Mesendoderm (in vitro differentiated cells): ENCODE data around the gene CDC42EP3. TPM values are rescaled to one million over a fixed set of nuclear protein-coding genes. Genes with fewer than 3 reads are reported as not detected.

ENCODE experiments used
- DNase-seq: peaks from one replicate; pipeline ENCODE4 v3.0.0; 2013
- H2AK5ac ChIP-seq: 2 replicates; pipeline ENCODE4 v1.6.1; 2013; ENCODE audit warnings: low read length, inconsistent platforms
- H2BK120ac ChIP-seq: 2 replicates; pipeline ENCODE4 v1.6.1; 2013; ENCODE audit warnings: low read depth, mild to moderate bottlenecking, low read length, moderate library complexity, mixed read lengths
- H2BK15ac ChIP-seq: replicated peaks from 2 replicates; pipeline ENCODE4 v1.6.1; 2013; ENCODE audit warnings: low read depth, mild to moderate bottlenecking, moderate library complexity
- H2BK5ac ChIP-seq: 2 replicates; pipeline ENCODE4 v1.6.1; 2013; ENCODE audit warnings: low read length, inconsistent platforms
- H3K18ac ChIP-seq: 2 replicates; pipeline ENCODE4 v1.6.1; 2013; ENCODE audit warnings: mild to moderate bottlenecking, low read length, mixed read lengths
- H3K23ac ChIP-seq: one replicate; pipeline ENCODE4 v1.6.1; 2013; ENCODE audit warnings: low read length
- H3K27ac ChIP-seq: 2 replicates; pipeline ENCODE4 v1.5.1; 2013; ENCODE audit warnings: low read depth, mild to moderate bottlenecking, inconsistent platforms, low read length, moderate library complexity
- H3K27me3 ChIP-seq: 2 replicates; pipeline ENCODE4 v1.6.1; 2013; ENCODE audit warnings: low read length, control low read depth, mild to moderate bottlenecking, inconsistent platforms; ENCODE audit not compliant: insufficient read depth, poor library complexity
- H3K36me3 ChIP-seq: 2 replicates; pipeline ENCODE4 v1.6.1; 2013; ENCODE audit warnings: low read length, inconsistent platforms; ENCODE audit not compliant: control insufficient read depth, insufficient read depth
- H3K4ac ChIP-seq: one replicate; pipeline ENCODE4 v1.6.1; 2013; ENCODE audit warnings: low read depth, mild to moderate bottlenecking, low read length, moderate library complexity
- H3K4me1 ChIP-seq: 2 replicates; pipeline ENCODE4 v1.6.1; 2013; ENCODE audit warnings: low read depth, low read length, inconsistent platforms; ENCODE audit not compliant: control insufficient read depth
- H3K4me2 ChIP-seq: 2 replicates; pipeline ENCODE4 v1.6.1; 2013; ENCODE audit warnings: low read length
- H3K4me3 ChIP-seq: 2 replicates; pipeline ENCODE4 v1.5.1; 2013; ENCODE audit warnings: mild to moderate bottlenecking, low read length
- H3K56ac ChIP-seq: one replicate; pipeline ENCODE4 v1.6.1; 2013; ENCODE audit warnings: low read length
- H3K79me1 ChIP-seq: 2 replicates; pipeline ENCODE4 v1.6.1; 2013; ENCODE audit warnings: low read length, inconsistent platforms
- H3K79me2 ChIP-seq: 2 replicates; pipeline ENCODE4 v1.6.1; 2013; ENCODE audit warnings: mild to moderate bottlenecking, low read length; ENCODE audit not compliant: control insufficient read depth, insufficient read depth
- H3K9ac ChIP-seq: 2 replicates; pipeline ENCODE4 v1.6.1; 2013; ENCODE audit warnings: low read length, inconsistent platforms
- H4K5ac ChIP-seq: one replicate; pipeline ENCODE4 v1.6.1; 2013; ENCODE audit warnings: low read length
- H4K8ac ChIP-seq: one replicate; pipeline ENCODE4 v1.6.1; 2013; ENCODE audit warnings: low read depth, mild to moderate bottlenecking, control low read depth, low read length, moderate library complexity
- WGBS: extraction: QIAGEN DNeasy Blood & Tissue Kit; methylation state at CpG from one replicate; pipeline ENCODE4 v1.1.7; 2013; ENCODE audit warnings: low lambda C conversion rate, missing lambda C conversion rate; ENCODE audit not compliant: insufficient coverage; ENCODE audit errors: extremely low coverage; 5-methylcytosine and 5-hydroxymethylcytosine counted together
- polyA plus RNA-seq, 2 experiments: library from polyadenylated mRNA; stranded (reverse); fragments of 200-250 nt; gene quantifications; one replicate each; pipeline ENCODE4 v1.2.3, GENCODE V29; 2013

The CDC42EP3 gene, protein sequence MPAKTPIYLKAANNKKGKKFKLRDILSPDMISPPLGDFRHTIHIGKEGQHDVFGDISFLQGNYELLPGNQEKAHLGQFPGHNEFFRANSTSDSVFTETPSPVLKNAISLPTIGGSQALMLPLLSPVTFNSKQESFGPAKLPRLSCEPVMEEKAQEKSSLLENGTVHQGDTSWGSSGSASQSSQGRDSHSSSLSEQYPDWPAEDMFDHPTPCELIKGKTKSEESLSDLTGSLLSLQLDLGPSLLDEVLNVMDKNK
- polyA plus RNA-seq (2013, experiment 1 of 2): 32.7 TPM
- polyA plus RNA-seq (2013, experiment 2 of 2): 32.9 TPM

- Histone ChIP-seq H3K27me3 (no peaks in the 10 kb centered on the region), H2AK5ac (no peak within 1 kb of the TSS), H3K27ac (peak within 1 kb of the TSS; percentile 97), H2BK5ac (peak within 1 kb of the TSS; percentile 79), H3K4me2 (peak within 1 kb of the TSS; percentile 84), H3K9ac (peak within 1 kb of the TSS; percentile 88), H3K18ac (peak within 1 kb of the TSS; percentile 91), H4K5ac (no peak within 1 kb of the TSS), H3K23ac (no peak within 1 kb of the TSS), H3K4me1 (peaks cover 3% of the 10 kb centered on the region), H3K4me3 (peak within 1 kb of the TSS; percentile 71), H2BK15ac (peak within 1 kb of the TSS; percentile 45), H2BK120ac (peak within 1 kb of the TSS; percentile 54), H3K4ac (peak within 1 kb of the TSS; percentile 95), H3K79me2 (peaks cover 40% of the 10 kb centered on the region), H3K56ac (peak within 1 kb of the TSS; percentile 95), H4K8ac (peak within 1 kb of the TSS; percentile 30), H3K79me1 (peaks cover 14% of the 10 kb centered on the region), H3K36me3 (no peaks in the 10 kb centered on the region)
- DNase-seq: peak; percentile 76
- WGBS: no CpG with 5 or more reads among the region's 90 CpGs
Measured at GRCh38 chr2:37671009-37671815, at the start of gene CDC42EP3. CDC42EP3 (minus strand) TSS chr2:37671642; CDS start chr2:37646587, 25,055 bp downstream.

GRCh38 chr2:37721201-37721560 lies 49.7 kb upstream of the CDC42EP3 start:
- no peaks in the 10 kb centered on the region for H3K4me1 ChIP-seq
- no peak overlapping the region for H4K5ac ChIP-seq
- no peak overlapping the region for H2BK5ac ChIP-seq
- H3K79me2 ChIP-seq: no peaks in the 10 kb centered on the region
- no peak overlapping the region for H4K8ac ChIP-seq
- no peaks in the 10 kb centered on the region for H3K27me3 ChIP-seq
- no peaks in the 10 kb centered on the region for H3K79me1 ChIP-seq
- H2BK15ac ChIP-seq: no peak overlapping the region
- DNase-seq: no peak
- WGBS: no CpG with 5 or more reads among the region's 2 CpGs
- H3K4me3 ChIP-seq: no peak overlapping the region
- no peak overlapping the region for H3K4ac ChIP-seq
- H2AK5ac ChIP-seq: no peak overlapping the region
- H3K4me2 ChIP-seq: no peak overlapping the region
- H3K36me3 ChIP-seq: no peaks in the 10 kb centered on the region
- no peak overlapping the region for H3K27ac ChIP-seq
- no peak overlapping the region for H3K18ac ChIP-seq
- no peak overlapping the region for H3K56ac ChIP-seq
- H2BK120ac ChIP-seq: no peak overlapping the region
- no peak overlapping the region for H3K9ac ChIP-seq
- H3K23ac ChIP-seq: no peak overlapping the region

DNA sequence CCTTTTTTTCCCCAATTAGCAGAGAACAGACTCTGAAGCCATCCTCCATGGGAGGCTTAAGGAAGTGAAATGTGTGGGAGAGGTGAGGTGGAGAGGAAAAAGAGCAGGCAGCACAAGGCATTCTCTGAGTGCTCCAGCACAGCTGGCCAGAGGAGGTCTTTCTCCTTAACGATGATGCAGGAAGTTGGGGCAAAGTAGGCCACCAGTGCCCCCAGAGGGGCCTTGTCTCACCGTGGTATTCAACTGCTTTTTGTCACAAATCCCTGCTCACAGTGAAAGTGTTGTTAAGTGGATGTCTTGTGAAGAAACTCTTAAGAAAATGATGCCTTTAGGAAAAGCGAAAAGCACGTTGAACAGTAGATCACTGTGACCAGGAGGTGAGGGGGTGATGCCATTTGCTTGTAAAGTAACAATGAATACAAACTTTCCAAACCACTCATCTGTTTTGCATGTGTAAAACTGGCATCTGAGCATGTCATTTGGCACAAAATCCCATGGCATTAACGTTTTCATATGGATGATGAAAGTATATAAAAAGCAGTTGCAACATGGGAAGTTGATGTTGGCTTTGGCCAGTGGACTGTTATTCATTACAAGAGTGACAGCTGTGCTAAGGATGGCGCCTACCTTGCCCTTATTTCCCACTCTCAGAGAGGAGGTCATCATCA lies 49.2 kb upstream of the CDC42EP3 start:
- H3K18ac ChIP-seq: no peak overlapping the region
- no peak for DNase-seq

DNA sequence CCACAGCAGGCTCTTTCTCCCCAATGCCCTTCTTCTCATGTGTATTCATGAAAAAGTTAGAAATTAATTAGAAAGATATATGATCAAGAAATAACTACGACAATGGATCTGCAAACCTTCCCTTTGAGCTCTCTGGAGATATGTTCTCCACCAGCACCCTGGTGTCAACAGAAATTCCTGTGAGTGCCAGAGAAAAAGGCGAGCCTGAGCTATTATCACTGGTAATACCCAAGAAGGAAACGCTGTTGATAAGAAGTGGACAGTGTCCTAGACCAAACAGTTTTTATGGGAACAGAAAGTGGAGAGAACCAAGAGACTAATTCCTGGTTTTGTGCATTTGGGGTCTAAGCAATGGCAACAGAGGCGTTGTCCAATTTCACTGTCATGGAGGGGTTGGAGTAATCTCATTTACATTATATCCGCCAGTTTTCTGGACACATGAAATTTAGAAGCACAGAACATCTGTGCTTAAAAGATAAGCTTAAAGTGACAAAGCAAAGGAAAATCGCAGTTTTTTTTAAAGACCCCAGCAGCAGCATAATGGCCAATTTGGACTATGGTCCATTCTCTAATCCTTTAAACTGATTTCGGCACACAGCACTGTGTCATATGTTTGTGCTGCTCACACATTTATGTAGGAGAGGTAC lies 47.2 kb upstream of the CDC42EP3 start:
- no peaks in the 10 kb centered on the region for H3K79me2 ChIP-seq
- DNase-seq: no peak
- no peaks in the 10 kb centered on the region for H3K79me1 ChIP-seq
- H3K27ac ChIP-seq: no peak overlapping the region
- H4K5ac ChIP-seq: no peak overlapping the region
- no peaks in the 10 kb centered on the region for H3K27me3 ChIP-seq
- no peak overlapping the region for H3K56ac ChIP-seq
- H3K18ac ChIP-seq: no peak overlapping the region
- H3K36me3 ChIP-seq: no peaks in the 10 kb centered on the region
- H2BK120ac ChIP-seq: no peak overlapping the region
- H3K4me1 ChIP-seq: no peaks in the 10 kb centered on the region
- no peak overlapping the region for H2AK5ac ChIP-seq
- H3K23ac ChIP-seq: no peak overlapping the region
- H3K9ac ChIP-seq: no peak overlapping the region
- no peak overlapping the region for H2BK5ac ChIP-seq
- H4K8ac ChIP-seq: no peak overlapping the region
- no CpG with 5 or more reads among the region's 7 CpGs for WGBS
- H3K4ac ChIP-seq: no peak overlapping the region
- H3K4me3 ChIP-seq: no peak overlapping the region
- no peak overlapping the region for H3K4me2 ChIP-seq
- no peak overlapping the region for H2BK15ac ChIP-seq

More for the DNA sequence above, 49.2 kb upstream of the CDC42EP3 start:
- no CpG with 5 or more reads among the region's 6 CpGs for WGBS
- Histone ChIP-seq H2AK5ac (no peak overlapping the region), H3K4ac (no peak overlapping the region), H3K23ac (no peak overlapping the region), H3K79me1 (no peaks in the 10 kb centered on the region), H3K56ac (no peak overlapping the region), H3K4me2 (no peak overlapping the region), H2BK120ac (no peak overlapping the region), H3K4me1 (no peaks in the 10 kb centered on the region), H3K27me3 (no peaks in the 10 kb centered on the region), H3K79me2 (no peaks in the 10 kb centered on the region), H4K8ac (no peak overlapping the region), H2BK15ac (no peak overlapping the region), H4K5ac (no peak overlapping the region), H3K36me3 (no peaks in the 10 kb centered on the region), H3K9ac (no peak overlapping the region), H3K27ac (no peak overlapping the region), H3K4me3 (no peak overlapping the region), H2BK5ac (no peak overlapping the region)

DNA sequence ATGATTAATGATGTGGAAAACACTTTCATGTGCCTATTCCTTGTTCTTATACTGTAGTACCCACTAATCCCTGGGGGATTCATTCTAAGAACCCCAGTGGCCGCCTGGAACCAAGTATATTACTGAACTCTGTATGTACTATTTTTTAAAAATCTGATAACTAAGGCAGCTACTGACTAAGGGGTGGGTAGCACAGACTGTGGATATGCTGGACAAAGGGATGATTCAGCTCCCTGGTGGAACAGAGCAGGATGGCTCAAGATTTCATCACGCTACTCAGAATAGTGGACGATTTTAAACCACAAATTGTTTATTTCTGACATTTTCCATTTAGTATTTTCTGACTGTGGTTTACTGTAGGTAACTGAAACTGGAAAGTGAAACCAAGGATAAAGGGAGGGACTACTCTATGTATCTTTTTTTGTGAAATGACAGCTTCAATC lies 41.8 kb upstream of the CDC42EP3 start:
- no CpG with 5 or more reads among the region's 3 CpGs for WGBS
- H3K36me3 ChIP-seq: no peaks in the 10 kb centered on the region
- no peak overlapping the region for H4K8ac ChIP-seq
- no peak overlapping the region for H3K56ac ChIP-seq
- H2BK15ac ChIP-seq: no peak overlapping the region
- H3K18ac ChIP-seq: no peak overlapping the region
- no peak overlapping the region for H2BK5ac ChIP-seq
- no peaks in the 10 kb centered on the region for H3K79me2 ChIP-seq
- H3K23ac ChIP-seq: no peak overlapping the region
- no peak overlapping the region for H3K4me2 ChIP-seq
- no peaks in the 10 kb centered on the region for H3K4me1 ChIP-seq
- no peaks in the 10 kb centered on the region for H3K79me1 ChIP-seq
- no peak overlapping the region for H2BK120ac ChIP-seq
- no peak overlapping the region for H2AK5ac ChIP-seq
- no peak overlapping the region for H3K9ac ChIP-seq
- no peak overlapping the region for H3K27ac ChIP-seq
- DNase-seq: no peak
- no peak overlapping the region for H3K4me3 ChIP-seq
- H4K5ac ChIP-seq: no peak overlapping the region
- no peaks in the 10 kb centered on the region for H3K27me3 ChIP-seq
- H3K4ac ChIP-seq: no peak overlapping the region
